Ishikawa (cell line): Measurements from ENCODE around the gene ZNF536.

ENCODE experiments used
- CEBPB ChIP-seq: IDR thresholded peaks from 2 replicates; pipeline ENCODE4 v1.6.1; 2012
- CREB1 ChIP-seq: IDR thresholded peaks from 2 replicates; pipeline ENCODE4 v1.6.1; 2012; ENCODE audit warnings: low read depth
- EGR1 ChIP-seq: IDR thresholded peaks from 2 replicates; pipeline ENCODE4 v1.6.1; 2012
- EP300 ChIP-seq: IDR thresholded peaks from 2 replicates; pipeline ENCODE4 v1.6.1; 2012; ENCODE audit warnings: borderline replicate concordance
- FOXM1 ChIP-seq: IDR thresholded peaks from 2 replicates; pipeline ENCODE4 v1.6.1; 2012; ENCODE audit warnings: low read depth, borderline replicate concordance
- MAX ChIP-seq: IDR thresholded peaks from 2 replicates; pipeline ENCODE4 v1.6.1; 2012
- NFIC ChIP-seq: IDR thresholded peaks from 2 replicates; pipeline ENCODE4 v1.6.1; 2012
- RAD21 ChIP-seq: IDR thresholded peaks from 2 replicates; pipeline ENCODE4 v1.6.1; 2012; ENCODE audit warnings: low read depth
- TAF1 ChIP-seq: IDR thresholded peaks from 2 replicates; pipeline ENCODE4 v1.6.1; 2012; ENCODE audit warnings: low read depth, mild to moderate bottlenecking
- TCF12 ChIP-seq: IDR thresholded peaks from 2 replicates; pipeline ENCODE4 v1.6.1; 2012; ENCODE audit warnings: low read depth
- TEAD4 ChIP-seq: IDR thresholded peaks from 2 replicates; pipeline ENCODE4 v1.6.1; 2012
- USF1 ChIP-seq: IDR thresholded peaks from 2 replicates; pipeline ENCODE4 v1.6.1; 2012
- YY1 ChIP-seq: IDR thresholded peaks from 2 replicates; pipeline ENCODE4 v1.6.1; 2012; ENCODE audit warnings: low read depth
- ZBTB7A ChIP-seq: IDR thresholded peaks from 2 replicates; pipeline ENCODE4 v1.6.1; 2012; ENCODE audit warnings: low read depth
- TF ChIP-seq, protein P1 (sequence below): IDR thresholded peaks from 2 replicates; pipeline ENCODE4 v1.6.1; 2012; ENCODE audit warnings: low read depth, mild to moderate bottlenecking

The ZNF536 gene

DNA sequence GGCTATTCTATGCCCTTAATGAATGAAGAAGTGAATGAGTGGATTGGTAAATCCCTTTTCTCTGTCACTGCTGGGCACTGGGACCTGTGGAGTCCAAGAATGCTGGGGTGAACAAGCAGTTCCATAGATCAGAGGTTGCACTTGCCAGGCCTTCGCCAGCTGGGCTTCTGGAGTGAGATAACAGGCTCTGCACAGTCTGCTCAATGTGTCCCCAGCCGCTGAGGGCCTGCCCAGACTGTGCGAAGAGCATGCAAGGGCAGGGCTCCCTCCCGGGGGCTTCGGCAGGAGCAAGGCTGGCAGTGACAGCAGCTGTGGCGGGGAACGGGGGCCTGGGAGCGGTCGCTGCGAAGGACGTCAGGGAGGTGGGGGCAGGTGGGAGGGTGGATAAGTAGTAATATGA, 51.3 kb downstream of the ZNF536 start:
- no peak for TF ChIP-seq RAD21
- no peak for TF ChIP-seq EP300
- no peak for TF ChIP-seq CEBPB
- TF ChIP-seq EGR1: no peak
- TF ChIP-seq, protein P1, sequence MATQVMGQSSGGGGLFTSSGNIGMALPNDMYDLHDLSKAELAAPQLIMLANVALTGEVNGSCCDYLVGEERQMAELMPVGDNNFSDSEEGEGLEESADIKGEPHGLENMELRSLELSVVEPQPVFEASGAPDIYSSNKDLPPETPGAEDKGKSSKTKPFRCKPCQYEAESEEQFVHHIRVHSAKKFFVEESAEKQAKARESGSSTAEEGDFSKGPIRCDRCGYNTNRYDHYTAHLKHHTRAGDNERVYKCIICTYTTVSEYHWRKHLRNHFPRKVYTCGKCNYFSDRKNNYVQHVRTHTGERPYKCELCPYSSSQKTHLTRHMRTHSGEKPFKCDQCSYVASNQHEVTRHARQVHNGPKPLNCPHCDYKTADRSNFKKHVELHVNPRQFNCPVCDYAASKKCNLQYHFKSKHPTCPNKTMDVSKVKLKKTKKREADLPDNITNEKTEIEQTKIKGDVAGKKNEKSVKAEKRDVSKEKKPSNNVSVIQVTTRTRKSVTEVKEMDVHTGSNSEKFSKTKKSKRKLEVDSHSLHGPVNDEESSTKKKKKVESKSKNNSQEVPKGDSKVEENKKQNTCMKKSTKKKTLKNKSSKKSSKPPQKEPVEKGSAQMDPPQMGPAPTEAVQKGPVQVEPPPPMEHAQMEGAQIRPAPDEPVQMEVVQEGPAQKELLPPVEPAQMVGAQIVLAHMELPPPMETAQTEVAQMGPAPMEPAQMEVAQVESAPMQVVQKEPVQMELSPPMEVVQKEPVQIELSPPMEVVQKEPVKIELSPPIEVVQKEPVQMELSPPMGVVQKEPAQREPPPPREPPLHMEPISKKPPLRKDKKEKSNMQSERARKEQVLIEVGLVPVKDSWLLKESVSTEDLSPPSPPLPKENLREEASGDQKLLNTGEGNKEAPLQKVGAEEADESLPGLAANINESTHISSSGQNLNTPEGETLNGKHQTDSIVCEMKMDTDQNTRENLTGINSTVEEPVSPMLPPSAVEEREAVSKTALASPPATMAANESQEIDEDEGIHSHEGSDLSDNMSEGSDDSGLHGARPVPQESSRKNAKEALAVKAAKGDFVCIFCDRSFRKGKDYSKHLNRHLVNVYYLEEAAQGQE: no peak
- TF ChIP-seq MAX: no peak
- no peak for TF ChIP-seq USF1
- TF ChIP-seq TCF12: no peak
- TF ChIP-seq ZBTB7A: no peak
- TF ChIP-seq TAF1: no peak

DNA sequence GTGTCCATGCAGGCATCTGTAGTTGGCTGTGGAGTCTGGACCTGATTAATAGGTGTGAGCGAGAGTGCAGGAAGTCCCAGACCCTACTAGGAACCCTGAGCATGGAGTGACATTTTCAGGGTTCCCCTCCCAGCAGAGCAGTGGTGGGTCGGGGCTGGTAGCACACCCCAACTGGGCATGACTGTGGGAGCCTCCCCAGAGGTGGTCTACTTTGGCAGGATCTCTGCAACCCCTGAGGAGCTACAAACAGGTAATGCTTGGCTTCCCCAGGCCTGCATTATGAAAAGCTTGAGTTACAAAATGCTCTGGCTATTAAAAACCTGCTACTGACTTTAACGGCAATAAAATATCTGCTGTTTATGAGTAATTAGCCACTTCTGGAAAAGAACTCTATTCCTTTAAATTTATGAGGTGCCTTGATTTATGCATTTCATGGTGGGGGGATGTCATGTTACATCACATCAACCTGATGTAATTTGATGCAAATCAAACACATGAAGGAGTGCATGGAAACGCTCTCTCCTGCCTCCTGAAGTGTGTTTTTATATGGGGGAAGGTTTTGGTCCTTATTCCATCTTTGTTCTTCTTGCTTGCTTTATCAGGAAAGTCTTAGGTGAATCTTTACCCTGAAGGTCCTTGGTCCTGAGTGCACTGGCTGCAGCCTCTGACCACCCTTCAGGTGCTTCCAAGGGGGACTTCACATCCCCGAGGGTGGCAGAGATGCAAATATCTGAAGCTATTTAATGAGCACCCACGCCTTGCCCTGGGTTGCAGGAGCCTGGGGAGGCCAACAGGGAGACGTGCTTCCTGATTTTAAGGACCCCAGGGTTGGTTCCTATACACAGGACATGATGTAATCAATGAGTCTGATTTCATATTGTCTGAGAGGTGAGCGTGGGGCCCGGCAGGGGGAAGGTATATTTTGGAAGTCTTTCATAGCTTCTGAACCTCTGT, 54.0 kb downstream of the ZNF536 start:
- TF ChIP-seq ZBTB7A: no peak
- no peak for TF ChIP-seq RAD21
- no peak for TF ChIP-seq FOXM1
- TF ChIP-seq TCF12: no peak
- TF ChIP-seq CREB1: no peak
- no peak for TF ChIP-seq TAF1
- no peak for TF ChIP-seq TEAD4
- TF ChIP-seq EP300: no peak
- TF ChIP-seq, protein P1: no peak
- TF ChIP-seq NFIC: no peak

- TF ChIP-seq FOXM1 (no peak), NFIC (no peak), TCF12 (no peak), YY1 (no peak), EP300 (no peak), CEBPB (no peak), RAD21 (no peak), CREB1 (no peak), ZBTB7A (no peak), TAF1 (no peak), TEAD4 (no peak), MAX (no peak), USF1 (no peak), EGR1 (no peak)
- TF ChIP-seq, protein P1: no peak
Measured at GRCh38 chr19:30426864-30427263, 54.7 kb downstream of the ZNF536 start.

- TF ChIP-seq CREB1 (no peak), YY1 (no peak), CEBPB (no peak), USF1 (no peak), NFIC (no peak), TAF1 (no peak), TCF12 (no peak), TEAD4 (no peak), EP300 (no peak), ZBTB7A (no peak), FOXM1 (no peak), EGR1 (no peak), MAX (no peak)
- TF ChIP-seq, protein P1: no peak
Measured at GRCh38 chr19:30428092-30428680, 56.0 kb downstream of the ZNF536 start.
